Head of caudate nucleus (tissue), 42 donors: ENCODE measurements around the gene IRF9.

Source experiments
- DNase-seq, 42 donors: peaks; one replicate each; pipeline versions ENCODE4 v3.0.0 to v3.0.0-alpha.2; 2020 to 2021; ENCODE audit warnings: mixed read lengths in 7 of 42
- intact Hi-C: fragments of 100-400 bp; cut with DNase I; formaldehyde crosslinking; loops from one replicate; pipeline ENCODE4 v1.15.0; 2022

IRF9 gene

GRCh38 chr14:24130717-24131548, 30.1 kb upstream of the IRF9 start:
- intact Hi-C loops: no loop called here
- no peak for DNase-seq

- DNase-seq: no peak
- intact Hi-C loops: no loop called here
Measured at GRCh38 chr14:24131549-24131966, 29.5 kb upstream of the IRF9 start.

GRCh38 chr14:24132061-24132685, 28.9 kb upstream of the IRF9 start:
- DNase-seq: no peak
- intact Hi-C loops: no loop called here

- intact Hi-C loops: no loop called here
- no peak for DNase-seq
Measured at GRCh38 chr14:24132976-24133375, 28.1 kb upstream of the IRF9 start.

- no peak for DNase-seq
- intact Hi-C loops: no loop called here
Measured at GRCh38 chr14:24133735-24134134, 27.3 kb upstream of the IRF9 start.

GRCh38 chr14:24135584-24135833, 25.6 kb upstream of the IRF9 start:
- intact Hi-C loops: no loop called here
- peak in 7 of 42 donors; percentile 17 to 47 (median 23) for DNase-seq

- peak; percentile 80 to 98 (median 95) for DNase-seq
- intact Hi-C loops: no loop called here
Measured at GRCh38 chr14:24135834-24136683, 25.0 kb upstream of the IRF9 start, which contains the start of gene PSME1. TSS of gene PSME1 (plus strand) at chr14:24136194. CDS start at chr14:24136263, 69 bp downstream.

- peak in 2 of 42 donors; percentile 20 to 47 for DNase-seq
- intact Hi-C loops: no loop called here
Measured at GRCh38 chr14:24136684-24137528, 24.2 kb upstream of the IRF9 start.

GRCh38 chr14:24137529-24138395, 23.3 kb upstream of the IRF9 start:
- intact Hi-C loops: no loop called here
- DNase-seq: no peak

GRCh38 chr14:24138396-24139271, 22.4 kb upstream of the IRF9 start:
- no peak for DNase-seq
- intact Hi-C loops: no loop called here

- intact Hi-C loops: no loop called here
- DNase-seq: no peak
Measured at GRCh38 chr14:24139272-24139934, 21.7 kb upstream of the IRF9 start.

GRCh38 chr14:24141097-24141880, 19.8 kb upstream of the IRF9 start, which contains the start of gene EMC9:
TSS of gene EMC9 (minus strand) at chr14:24141591. CDS start at chr14:24141304, 287 bp downstream.
- intact Hi-C loops: loop anchor here (2.0 kb wide), 1 partner anchor 26 kb away; the partner anchor contains the start of genes DCAF11 and NRL
- DNase-seq: peak; percentile 99 to 100 (median 100)

- intact Hi-C loops: no loop called here
- DNase-seq: no peak
Measured at GRCh38 chr14:24143511-24143910, 17.6 kb upstream of the IRF9 start.

GRCh38 chr14:24144451-24144850, 16.6 kb upstream of the IRF9 start:
- intact Hi-C loops: no loop called here
- no peak for DNase-seq

GRCh38 chr14:24145219-24145618, 15.8 kb upstream of the IRF9 start:
- intact Hi-C loops: no loop called here
- no peak for DNase-seq
